ENCODE data around the gene HOXC13.

The HOXC13 gene

DNA sequence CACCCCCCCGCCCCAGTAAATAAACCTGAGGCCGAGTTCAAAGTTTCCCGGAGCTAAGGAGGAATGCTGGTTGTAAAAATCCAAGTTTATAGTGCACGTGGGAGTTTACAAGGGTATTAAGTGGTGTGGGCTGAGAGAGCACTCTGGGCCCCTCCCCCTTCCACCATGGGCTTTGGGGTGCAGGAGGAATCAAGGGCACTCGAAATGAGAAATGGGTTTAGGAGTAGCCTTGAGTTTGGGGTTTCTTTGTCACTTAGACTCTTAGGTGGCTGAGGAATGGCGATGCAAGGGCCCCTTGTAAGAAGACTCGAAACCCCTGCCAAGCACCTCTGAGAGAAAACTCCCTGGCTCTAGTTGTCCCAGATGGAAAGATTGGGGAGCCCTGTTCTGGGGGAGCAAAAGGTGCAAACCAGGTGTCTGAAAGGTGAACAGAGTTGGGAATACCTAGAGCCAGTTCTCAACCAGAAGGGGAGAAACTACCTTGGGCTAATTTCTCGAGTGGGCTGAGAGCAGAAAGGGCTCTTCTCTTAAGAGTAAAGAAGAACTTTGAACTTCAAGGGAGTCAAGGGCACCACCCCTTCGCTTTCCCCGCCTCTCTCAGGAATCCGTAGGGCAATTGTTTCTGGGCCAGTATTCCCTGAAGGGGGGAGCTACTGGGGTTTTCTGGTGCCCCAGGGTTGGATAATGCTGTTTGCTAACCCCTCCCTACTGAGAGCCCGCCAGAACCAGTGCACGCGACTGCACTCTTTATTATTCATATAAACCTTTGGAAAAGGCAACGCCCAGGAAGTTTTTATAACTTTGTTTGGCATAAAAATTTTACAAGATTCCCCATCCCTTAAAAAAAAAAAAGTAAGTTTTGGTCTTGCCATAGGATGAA is 40.1 kb downstream of the HOXC13 start (continued):
- peak; percentile 48; the same call in 1 of the 2 replicates for TF ChIP-seq KLF10 (tag by site-specific recombination; IDR thresholded peaks at IDR 0.05)
- TF ChIP-seq ZNF274 (IDR thresholded peaks at IDR 0.05; ENCODE audit: low read length) = no peak
- TF ChIP-seq ZNF274 (tag by site-specific recombination; IDR thresholded peaks at IDR 0.05; ENCODE audit: borderline replicate concordance) = no peak
- TF ChIP-seq KLF17 (tag by site-specific recombination; IDR thresholded peaks at IDR 0.05) = peak; percentile 18; the same call in 1 of the 2 replicates
- peak; percentile 58 for TF ChIP-seq SP2 (tag by site-specific recombination; IDR thresholded peaks at IDR 0.05)
- no peak for TF ChIP-seq ZNF707 (tag by site-specific recombination; IDR thresholded peaks at IDR 0.05)
- no peak for TF ChIP-seq ZNF133 (tag by site-specific recombination; IDR thresholded peaks at IDR 0.05)
- TF ChIP-seq ZNF777 (tag by site-specific recombination; IDR thresholded peaks at IDR 0.05; ENCODE audit: borderline replicate concordance) = no peak
- peak; percentile 60 for TF ChIP-seq PRDM10 (tag by site-specific recombination; IDR thresholded peaks at IDR 0.05)
- TF ChIP-seq ZBTB48 (tag by site-specific recombination; IDR thresholded peaks at IDR 0.05) = peak; percentile 56
- peak; percentile 91 for TF ChIP-seq MZF1 (tag by site-specific recombination; IDR thresholded peaks at IDR 0.05; ENCODE audit: borderline replicate concordance)
- peak; percentile 22; the same call in 1 of the 2 replicates for TF ChIP-seq KLF9 (tag by site-specific recombination; IDR thresholded peaks at IDR 0.05; ENCODE audit: low read depth)
- no peak for TF ChIP-seq ZNF324 (tag by site-specific recombination; IDR thresholded peaks at IDR 0.05)
- peak; percentile 86 for TF ChIP-seq PRDM4 (tag by site-specific recombination; IDR thresholded peaks at IDR 0.05)
- peak; percentile 58 for TF ChIP-seq FEZF1 (tag by site-specific recombination; IDR thresholded peaks at IDR 0.05)
- 0 out of 2 replicates have a peak, but pooled peaks have one; percentile 7 for TF ChIP-seq ZBTB44 (tag by site-specific recombination; IDR thresholded peaks at IDR 0.05)
- TF ChIP-seq ZFHX2 (tag by site-specific recombination; conservative IDR thresholded peaks at IDR 0.05) = peak; percentile 92
- peak; percentile 97 for TF ChIP-seq PRDM6 (tag by site-specific recombination; IDR thresholded peaks at IDR 0.05)
- peak; percentile 85 for TF ChIP-seq WT1 (tag by site-specific recombination; IDR thresholded peaks at IDR 0.05)
- TF ChIP-seq ZNF658 (tag by site-specific recombination; IDR thresholded peaks at IDR 0.05) = no peak
- no peak for TF ChIP-seq ZNF211 (tag by site-specific recombination; IDR thresholded peaks at IDR 0.05; ENCODE audit: low read depth)
- TF ChIP-seq ZNF146 (tag by site-specific recombination; IDR thresholded peaks at IDR 0.05) = no peak
- peak; percentile 42; the same call in 1 of the 2 replicates for TF ChIP-seq ZEB2 (tag by site-specific recombination; IDR thresholded peaks at IDR 0.05)
- TF ChIP-seq ZNF449 (tag by site-specific recombination; IDR thresholded peaks at IDR 0.05) = peak; percentile 53; the same call in 1 of the 2 replicates
- TF ChIP-seq, protein P1, sequence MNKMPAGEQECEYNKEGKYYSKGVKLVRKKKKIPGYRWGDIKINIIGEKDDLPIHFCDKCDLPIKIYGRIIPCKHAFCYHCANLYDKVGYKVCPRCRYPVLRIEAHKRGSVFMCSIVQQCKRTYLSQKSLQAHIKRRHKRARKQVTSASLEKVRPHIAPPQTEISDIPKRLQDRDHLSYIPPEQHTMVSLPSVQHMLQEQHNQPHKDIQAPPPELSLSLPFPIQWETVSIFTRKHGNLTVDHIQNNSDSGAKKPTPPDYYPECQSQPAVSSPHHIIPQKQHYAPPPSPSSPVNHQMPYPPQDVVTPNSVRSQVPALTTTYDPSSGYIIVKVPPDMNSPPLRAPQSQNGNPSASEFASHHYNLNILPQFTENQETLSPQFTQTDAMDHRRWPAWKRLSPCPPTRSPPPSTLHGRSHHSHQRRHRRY (tag by site-specific recombination; IDR thresholded peaks at IDR 0.05) = no peak
- TF ChIP-seq ZBTB1 (tag by site-specific recombination; IDR thresholded peaks at IDR 0.05) = no peak

All from HEK293 (cell line).